Dendritic cell treated with granulocyte-macrophage colony-stimulating factor and Interleukin-4, amounts not matched to agents 40 ng/mL and 50 ng/mL, for 4 days (primary cell): ENCODE measurements around the gene SENP1.
"Not testable (repeated sequence)": the region's sequence is repeated elsewhere in the genome, so short reads cannot be mapped to it uniquely, and the experiment has no call there.

Experiments used
- H3K27ac Mint-ChIP-seq: one replicate; pipeline ENCODE4 v1.8.0; 2022; ENCODE audit warnings: mild to moderate bottlenecking, mixed read lengths
- H3K27me3 Mint-ChIP-seq: one replicate; pipeline ENCODE4 v1.8.0; 2022; ENCODE audit warnings: mild to moderate bottlenecking, mixed read lengths
- H3K36me3 Mint-ChIP-seq: one replicate; pipeline ENCODE4 v1.8.0; 2022; ENCODE audit warnings: low read depth, mixed read lengths
- H3K4me1 Mint-ChIP-seq: one replicate; pipeline ENCODE4 v1.8.0; 2022; ENCODE audit warnings: low read depth, mixed read lengths
- H3K4me3 Mint-ChIP-seq: one replicate; pipeline ENCODE4 v1.8.0; 2022; ENCODE audit warnings: mild to moderate bottlenecking, moderate library complexity, mixed read lengths
- H3K9me3 Mint-ChIP-seq: one replicate; pipeline ENCODE4 v1.8.0; 2022; ENCODE audit warnings: mixed read lengths
- intact Hi-C: fragments of 100-400 bp; cut with micrococcal nuclease; formaldehyde crosslinking; loops from one replicate; pipeline ENCODE4 v1.15.0; 2022

The SENP1 gene

GRCh38 chr12:48123169-48123568, 17.3 kb upstream of the SENP1 start:
- Mint-ChIP-seq H3K27me3 (peaks cover 3% of the 10 kb centered on the region), H3K36me3 (no peaks in the 10 kb centered on the region), H3K4me1 (peaks cover 13% of the 10 kb centered on the region), H3K9me3 (no peaks in the 10 kb centered on the region), H3K4me3 (no peak overlapping the region), H3K27ac (no peak overlapping the region)
- intact Hi-C loops = no loop called here

- peaks cover 3% of the 10 kb centered on the region for H3K27me3 Mint-ChIP-seq
- H3K27ac Mint-ChIP-seq = no peak overlapping the region
- H3K36me3 Mint-ChIP-seq = no peaks in the 10 kb centered on the region
- intact Hi-C loops = no loop called here
- no peaks in the 10 kb centered on the region for H3K9me3 Mint-ChIP-seq
- no peak overlapping the region for H3K4me3 Mint-ChIP-seq
- peaks cover 13% of the 10 kb centered on the region for H3K4me1 Mint-ChIP-seq
Observed at GRCh38 chr12:48122065-48122834, 16.4 kb upstream of the SENP1 start.

GRCh38 chr12:48121522-48121921, 15.6 kb upstream of the SENP1 start:
- peaks cover 13% of the 10 kb centered on the region for H3K4me1 Mint-ChIP-seq
- no peaks in the 10 kb centered on the region for H3K36me3 Mint-ChIP-seq
- H3K27ac Mint-ChIP-seq = no peak overlapping the region
- peaks cover 3% of the 10 kb centered on the region for H3K27me3 Mint-ChIP-seq
- H3K9me3 Mint-ChIP-seq = no peaks in the 10 kb centered on the region
- intact Hi-C loops = no loop called here
- H3K4me3 Mint-ChIP-seq = no peak overlapping the region

GRCh38 chr12:48119834-48120195, 13.9 kb upstream of the SENP1 start:
- Mint-ChIP-seq H3K27ac (peak overlapping the region; percentile 69), H3K4me1 (peaks cover 13% of the 10 kb centered on the region), H3K4me3 (peak overlapping the region; percentile 87), H3K27me3 (peaks cover 9% of the 10 kb centered on the region), H3K36me3 (no peaks in the 10 kb centered on the region), H3K9me3 (no peaks in the 10 kb centered on the region)
- intact Hi-C loops = no loop called here

GRCh38 chr12:48119078-48119833, 13.4 kb upstream of the SENP1 start, which contains the start of gene PFKM:
TSS of gene PFKM (plus strand) at chr12:48119364. CDS start at chr12:48122775, 3,411 bp downstream.
- peak within 1 kb of the TSS; percentile 69 for H3K27ac Mint-ChIP-seq
- H3K27me3 Mint-ChIP-seq = peaks cover 14% of the 10 kb centered on the region
- H3K4me3 Mint-ChIP-seq = peak within 1 kb of the TSS; percentile 87
- no peaks in the 10 kb centered on the region for H3K36me3 Mint-ChIP-seq
- H3K9me3 Mint-ChIP-seq = no peaks in the 10 kb centered on the region
- intact Hi-C loops = no loop called here
- H3K4me1 Mint-ChIP-seq = peaks cover 13% of the 10 kb centered on the region

GRCh38 chr12:48118284-48118871, 12.5 kb upstream of the SENP1 start:
- H3K27me3 Mint-ChIP-seq = peaks cover 15% of the 10 kb centered on the region
- H3K4me3 Mint-ChIP-seq = no peak overlapping the region
- H3K9me3 Mint-ChIP-seq = no peaks in the 10 kb centered on the region
- H3K36me3 Mint-ChIP-seq = no peaks in the 10 kb centered on the region
- peaks cover 13% of the 10 kb centered on the region for H3K4me1 Mint-ChIP-seq
- intact Hi-C loops = no loop called here
- no peak overlapping the region for H3K27ac Mint-ChIP-seq

- intact Hi-C loops = no loop called here
- H3K4me3 Mint-ChIP-seq = no peak overlapping the region
- no peaks in the 10 kb centered on the region for H3K9me3 Mint-ChIP-seq
- no peak overlapping the region for H3K27ac Mint-ChIP-seq
- H3K36me3 Mint-ChIP-seq = no peaks in the 10 kb centered on the region
- H3K4me1 Mint-ChIP-seq = peaks cover 13% of the 10 kb centered on the region
- peaks cover 15% of the 10 kb centered on the region for H3K27me3 Mint-ChIP-seq
Observed at GRCh38 chr12:48115957-48116356, 10.1 kb upstream of the SENP1 start.

GRCh38 chr12:48111312-48111693, 5.4 kb upstream of the SENP1 start:
- H3K4me1 Mint-ChIP-seq, H3K4me3 Mint-ChIP-seq, H3K36me3 Mint-ChIP-seq: not testable (repeated sequence)

GRCh38 chr12:48110691-48111311, 4.9 kb upstream of the SENP1 start:
- intact Hi-C loops = no loop called here
- Mint-ChIP-seq H3K27ac (no peak overlapping the region), H3K4me1 (peaks cover 5% of the 10 kb centered on the region), H3K9me3 (no peaks in the 10 kb centered on the region), H3K4me3 (no peak overlapping the region), H3K36me3 (peaks cover 4% of the 10 kb centered on the region), H3K27me3 (peaks cover 23% of the 10 kb centered on the region)

More at GRCh38 chr12:48111312-48111693, 5.4 kb upstream of the SENP1 start:
- H3K9me3 Mint-ChIP-seq, H3K27ac Mint-ChIP-seq, intact Hi-C loops: not testable (repeated sequence)
- H3K27me3 Mint-ChIP-seq = peaks cover 26% of the 10 kb centered on the region

- intact Hi-C loops = loop anchor here (10.0 kb wide), 1 partner anchor 605 kb away; the partner anchor contains the start of gene CCNT1
- H3K4me3 Mint-ChIP-seq = no peak overlapping the region
- H3K4me1 Mint-ChIP-seq = peaks cover 15% of the 10 kb centered on the region
- no peak overlapping the region for H3K27ac Mint-ChIP-seq
- H3K27me3 Mint-ChIP-seq = peaks cover 17% of the 10 kb centered on the region
- peaks cover 13% of the 10 kb centered on the region for H3K36me3 Mint-ChIP-seq
- no peaks in the 10 kb centered on the region for H3K9me3 Mint-ChIP-seq
Observed at GRCh38 chr12:48109424-48109823, 3.5 kb upstream of the SENP1 start.

GRCh38 chr12:48106681-48107613, 1.1 kb upstream of the SENP1 start:
- peak overlapping the region; percentile 89 for H3K4me3 Mint-ChIP-seq
- H3K27me3 Mint-ChIP-seq = peaks cover 14% of the 10 kb centered on the region
- peaks cover 13% of the 10 kb centered on the region for H3K36me3 Mint-ChIP-seq
- intact Hi-C loops = loop anchor here (1.0 to 10.0 kb wide), 2 partner anchors 50 to 608 kb away; partner anchors contain the start of genes ASB8 and CCNT1
- no peaks in the 10 kb centered on the region for H3K9me3 Mint-ChIP-seq
- peak overlapping the region; percentile 98 for H3K27ac Mint-ChIP-seq
- peaks cover 25% of the 10 kb centered on the region for H3K4me1 Mint-ChIP-seq

GRCh38 chr12:48105321-48105866, 485 bp downstream of the SENP1 start:
- Mint-ChIP-seq H3K27ac (peak overlapping the region; percentile 98), H3K36me3 (peaks cover 13% of the 10 kb centered on the region), H3K4me3 (peak overlapping the region; percentile 89), H3K4me1 (peaks cover 25% of the 10 kb centered on the region), H3K9me3 (no peaks in the 10 kb centered on the region), H3K27me3 (peaks cover 14% of the 10 kb centered on the region)
- intact Hi-C loops = loop anchor here (10.0 kb wide), 1 partner anchor 609 kb away; the partner anchor contains the start of gene CCNT1
